Right atrium auricular region (tissue), 2 donors: ENCODE results near the gene ORMDL3. TPM values are rescaled to one million over a fixed set of nuclear protein-coding genes. Genes with fewer than 3 reads are reported as not detected.

Experiments used
- DNase-seq: peaks from one replicate; pipeline ENCODE4 v3.0.0-alpha.2; 2019; ENCODE audit warnings: low spot score
- H3K27ac ChIP-seq, 2 donors: fragments of 200-600 bp; sonication (generic); 1 replicate in 1 of 2; 2 replicates in 1 of 2; pipeline ENCODE4 v1.5.1; 2016 to 2019
- H3K27me3 ChIP-seq, 2 donors: fragments of 200-600 bp; sonication (generic); one replicate each; pipeline versions ENCODE4 v1.5.1 to v1.6.0; 2017 to 2019
- H3K36me3 ChIP-seq: fragments of 200-600 bp; sonication (generic); one replicate; pipeline ENCODE4 v1.5.1; 2016
- H3K4me1 ChIP-seq, 2 donors: fragments of 200-600 bp; sonication (generic); one replicate each; pipeline versions ENCODE4 v1.5.1 to v1.6.0; 2017 to 2019
- H3K4me3 ChIP-seq, 2 donors: fragments of 200-600 bp; sonication (generic); 1 replicate in 1 of 2; 2 replicates in 1 of 2; pipeline ENCODE4 v1.5.1; 2017 to 2019; ENCODE audit warnings: mild to moderate bottlenecking in 1 of 2, moderate library complexity in 1 of 2
- H3K9me3 ChIP-seq, 2 donors: fragments of 200-600 bp; sonication (generic); one replicate each; pipeline ENCODE4 v1.5.1; 2019
- CTCF ChIP-seq, 2 donors: fragments of 200-600 bp; sonication (generic); IDR thresholded peaks; one replicate each; pipeline ENCODE4 v1.5.1; 2019; ENCODE audit warnings: antibody characterized with exemption in 2 of 2
- total RNA-seq, 2 donors: library from RNA; depleted of rRNA; stranded (reverse); fragments of >200 nt; gene quantifications; one replicate each; pipeline ENCODE4 v1.1.0, GENCODE V29; 2016

Gene ORMDL3
- total RNA-seq, 2 donors from 2014 or later = 31.5 to 41.5 TPM

DNA sequence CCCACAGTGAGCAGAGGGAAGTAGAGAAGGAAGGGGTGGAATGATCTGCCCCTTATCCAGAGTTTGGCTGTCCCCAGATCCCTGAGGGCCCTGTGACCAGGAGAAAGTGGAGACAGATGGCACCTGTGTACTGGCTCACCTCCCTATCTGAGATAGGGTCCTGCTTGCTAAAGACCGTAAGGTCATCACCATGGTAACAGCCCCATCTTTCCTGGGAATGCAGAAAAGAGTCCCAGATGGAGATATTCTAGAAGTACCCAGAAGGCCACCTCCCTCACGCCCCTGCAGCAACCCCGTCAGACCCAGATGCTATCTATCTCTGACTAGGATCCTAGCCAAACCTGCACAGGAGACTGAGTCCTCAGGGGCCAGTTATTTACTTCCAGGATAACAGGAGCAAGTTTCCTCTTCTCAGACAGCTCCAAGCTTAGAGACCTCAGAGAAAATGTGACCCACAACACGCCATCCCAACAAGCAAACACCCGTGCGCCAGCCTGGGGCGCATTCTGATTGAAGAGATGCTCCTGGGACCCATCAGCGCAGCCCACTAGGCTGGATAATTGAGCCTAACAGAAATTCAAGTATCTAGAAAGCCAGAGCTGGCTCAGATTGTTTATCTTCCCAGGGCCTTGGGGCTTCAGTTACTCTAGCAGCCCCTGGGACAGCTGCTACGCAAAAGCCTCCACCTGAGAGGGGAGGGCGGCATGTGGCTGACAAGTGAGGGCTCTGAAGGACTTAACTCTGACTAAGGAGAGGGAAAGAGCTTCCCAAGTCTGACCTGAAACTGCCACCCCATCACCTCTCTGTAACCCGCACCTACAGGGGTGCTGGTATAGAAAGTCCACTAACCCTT, 1.9 kb downstream of the ORMDL3 start:
- no peak for TF ChIP-seq CTCF (IDR thresholded peaks at IDR 0.05)
- Histone ChIP-seq H3K9me3 (no peaks in the 10 kb centered on the region), H3K27ac (no peak overlapping the region), H3K4me1 (peaks cover 0 to 35% of the 10 kb centered on the region in 2 donors), H3K4me3 (no peak overlapping the region), H3K27me3 (no peaks in the 10 kb centered on the region), H3K36me3 (peaks cover 34% of the 10 kb centered on the region)
- DNase-seq = no peak

GRCh38 chr17:39924691-39925055, 2.7 kb downstream of the ORMDL3 start:
- Histone ChIP-seq H3K27me3 (no peaks in the 10 kb centered on the region), H3K4me1 (peaks cover 0 to 35% of the 10 kb centered on the region in 2 donors), H3K36me3 (peaks cover 38% of the 10 kb centered on the region), H3K9me3 (no peaks in the 10 kb centered on the region), H3K27ac (no peak overlapping the region), H3K4me3 (no peak overlapping the region)
- no peak for TF ChIP-seq CTCF (IDR thresholded peaks at IDR 0.05)
- DNase-seq = no peak

DNA sequence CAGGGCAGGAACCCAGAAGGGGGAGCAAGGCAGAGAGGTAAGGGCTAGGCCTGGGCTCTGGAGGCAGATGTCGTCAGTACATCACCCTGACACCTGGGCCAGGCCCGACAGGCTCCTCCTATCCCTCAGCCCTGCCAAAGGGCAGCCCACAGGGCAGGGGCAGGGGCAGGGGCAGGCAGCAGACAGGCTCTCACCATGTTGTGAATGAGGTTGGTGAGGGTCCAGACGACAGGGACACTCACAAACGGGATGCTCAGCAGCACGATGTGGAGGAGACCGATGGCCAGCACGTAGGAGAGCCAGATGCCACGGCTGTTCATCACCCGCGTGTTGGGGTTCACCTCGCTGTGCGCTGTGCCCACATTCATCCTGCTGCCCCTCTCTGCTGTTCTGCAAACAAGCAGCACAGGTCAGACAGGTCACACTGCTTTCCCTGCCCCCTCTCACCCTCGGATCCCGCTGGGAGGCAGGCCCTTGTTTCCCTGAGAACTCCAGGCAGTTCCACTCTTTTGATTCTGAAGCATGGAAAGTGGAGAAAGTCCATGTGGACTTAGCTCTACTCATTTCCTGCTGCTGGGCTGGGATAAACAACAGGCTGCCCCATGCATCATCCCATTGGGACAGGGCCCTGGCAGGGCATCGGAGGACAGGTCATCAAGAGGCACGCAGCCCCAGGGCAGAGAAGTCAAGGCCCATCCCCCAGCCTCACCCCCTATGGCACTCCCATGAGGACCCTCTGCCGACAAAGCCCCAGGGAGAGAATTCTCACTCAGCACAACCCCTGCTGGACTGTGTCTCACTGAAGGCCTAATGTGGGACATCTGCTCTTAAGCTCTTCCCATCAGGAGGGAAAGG, 3.3 kb downstream of the ORMDL3 start:
- Histone ChIP-seq H3K9me3 (no peaks in the 10 kb centered on the region), H3K36me3 (peaks cover 43% of the 10 kb centered on the region), H3K4me3 (no peak overlapping the region), H3K27ac (no peak overlapping the region), H3K27me3 (no peaks in the 10 kb centered on the region), H3K4me1 (peaks cover 0 to 31% of the 10 kb centered on the region in 2 donors)
- DNase-seq = no peak
- no peak for TF ChIP-seq CTCF (IDR thresholded peaks at IDR 0.05)

- Histone ChIP-seq H3K4me3 (no peak overlapping the region), H3K36me3 (peaks cover 44% of the 10 kb centered on the region), H3K27ac (no peak overlapping the region), H3K9me3 (no peaks in the 10 kb centered on the region), H3K27me3 (no peaks in the 10 kb centered on the region), H3K4me1 (peaks cover 0 to 23% of the 10 kb centered on the region in 2 donors)
- no peak for TF ChIP-seq CTCF (IDR thresholded peaks at IDR 0.05)
- no peak for DNase-seq
Observed at GRCh38 chr17:39923230-39923629, 4.2 kb downstream of the ORMDL3 start.

DNA sequence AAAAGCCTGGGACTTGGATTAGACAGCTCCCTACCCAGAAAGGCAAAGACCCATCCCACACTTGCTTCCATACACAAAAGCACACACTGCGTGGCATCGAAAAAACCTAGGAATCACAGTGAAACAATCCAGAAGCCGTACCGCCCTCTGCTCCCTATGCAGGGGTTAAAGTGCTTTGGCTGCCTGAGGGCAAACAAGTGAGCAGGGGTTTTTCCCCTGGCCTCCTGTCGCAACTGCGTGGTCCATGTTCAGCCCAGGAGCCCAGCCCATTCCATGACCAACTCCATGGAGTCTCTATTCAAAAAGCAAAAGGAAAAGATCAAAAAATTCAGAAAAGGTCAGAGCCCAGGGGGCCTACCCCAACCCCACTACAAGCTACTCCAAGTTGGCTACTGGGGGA, 5.4 kb downstream of the ORMDL3 start:
- no peak overlapping the region for H3K27ac ChIP-seq
- no peaks in the 10 kb centered on the region for H3K27me3 ChIP-seq
- DNase-seq = no peak
- no peak for TF ChIP-seq CTCF (IDR thresholded peaks at IDR 0.05)
- H3K9me3 ChIP-seq = no peaks in the 10 kb centered on the region
- H3K36me3 ChIP-seq = peaks cover 44% of the 10 kb centered on the region
- H3K4me1 ChIP-seq = peaks cover 0 to 21% of the 10 kb centered on the region in 2 donors
- H3K4me3 ChIP-seq = no peak overlapping the region
